GM13977 (cell line): ENCODE measurements around the gene CITED4.
A peak's percentile ranks its signal among the peaks of the same experiment; 100 is the strongest.

Experiments
- DNase-seq: peaks from one replicate; pipeline ENCODE4 v3.0.0; 2012; ENCODE audit warnings: low spot score
- CTCF ChIP-seq: IDR thresholded peaks from 2 replicates; pipeline ENCODE4 v1.5.1; 2012; ENCODE audit warnings: mild to moderate bottlenecking, control low read depth; ENCODE audit not compliant: insufficient read depth; ENCODE audit errors: extremely low read depth, missing control alignments
- in situ Hi-C: fragments of 300-500 bp; cut with MboI; formaldehyde crosslinking; loops from one replicate; pipeline ENCODE4 v1.12.0; 2022; ENCODE audit warnings: low sequenced_read_pairs, low pct_unique_long_range_greater_than_20kb, mixed read lengths, inconsistent platforms; ENCODE audit not compliant: unreplicated experiment

The CITED4 gene

DNA sequence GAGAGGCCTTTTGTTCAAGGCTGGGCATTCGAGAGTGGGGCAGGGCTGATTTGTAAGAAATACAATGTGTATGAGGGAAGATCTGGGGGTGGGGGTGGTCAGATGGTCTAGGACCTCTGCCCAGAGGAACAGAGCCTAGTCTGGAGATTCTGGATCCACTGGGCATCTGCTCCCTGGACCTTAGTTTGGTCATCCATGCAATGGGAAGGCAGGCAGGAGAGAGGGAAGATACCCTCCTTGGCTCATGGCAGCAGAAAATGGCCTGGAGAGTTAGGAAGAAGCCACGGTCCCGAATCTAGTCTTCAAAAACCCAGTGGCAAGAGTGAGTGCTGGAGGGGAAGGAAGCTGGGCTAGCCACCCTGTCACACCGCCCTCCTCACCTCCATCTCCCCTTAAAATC is 38.8 kb downstream of the CITED4 start:
- DNase-seq = no peak

DNA sequence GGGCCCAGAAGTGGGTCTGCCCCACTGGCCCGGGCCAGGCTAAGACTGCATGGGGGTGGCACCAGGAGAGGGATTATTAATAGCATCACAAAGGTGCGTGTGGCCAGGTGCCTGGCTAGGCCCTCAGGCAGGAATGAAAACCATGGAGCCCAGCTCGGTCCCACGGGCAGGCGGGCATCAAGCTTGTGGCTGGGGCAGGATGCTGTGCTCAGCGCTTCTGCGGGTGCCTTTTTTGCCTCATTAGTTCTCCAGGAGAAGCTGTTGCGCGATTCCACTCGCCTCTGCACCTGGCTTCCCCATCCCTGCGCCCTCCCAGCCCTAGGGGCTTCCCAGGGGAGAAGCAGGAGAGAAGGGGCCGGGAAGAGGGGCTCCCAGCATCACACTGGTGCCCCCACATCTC is 39.3 kb downstream of the CITED4 start:
- DNase-seq = no peak
- in situ Hi-C loops = no loop called here
- TF ChIP-seq CTCF = no peak

More for the DNA sequence above, 38.8 kb downstream of the CITED4 start:
- in situ Hi-C loops = no loop called here
- TF ChIP-seq CTCF = no peak

DNA sequence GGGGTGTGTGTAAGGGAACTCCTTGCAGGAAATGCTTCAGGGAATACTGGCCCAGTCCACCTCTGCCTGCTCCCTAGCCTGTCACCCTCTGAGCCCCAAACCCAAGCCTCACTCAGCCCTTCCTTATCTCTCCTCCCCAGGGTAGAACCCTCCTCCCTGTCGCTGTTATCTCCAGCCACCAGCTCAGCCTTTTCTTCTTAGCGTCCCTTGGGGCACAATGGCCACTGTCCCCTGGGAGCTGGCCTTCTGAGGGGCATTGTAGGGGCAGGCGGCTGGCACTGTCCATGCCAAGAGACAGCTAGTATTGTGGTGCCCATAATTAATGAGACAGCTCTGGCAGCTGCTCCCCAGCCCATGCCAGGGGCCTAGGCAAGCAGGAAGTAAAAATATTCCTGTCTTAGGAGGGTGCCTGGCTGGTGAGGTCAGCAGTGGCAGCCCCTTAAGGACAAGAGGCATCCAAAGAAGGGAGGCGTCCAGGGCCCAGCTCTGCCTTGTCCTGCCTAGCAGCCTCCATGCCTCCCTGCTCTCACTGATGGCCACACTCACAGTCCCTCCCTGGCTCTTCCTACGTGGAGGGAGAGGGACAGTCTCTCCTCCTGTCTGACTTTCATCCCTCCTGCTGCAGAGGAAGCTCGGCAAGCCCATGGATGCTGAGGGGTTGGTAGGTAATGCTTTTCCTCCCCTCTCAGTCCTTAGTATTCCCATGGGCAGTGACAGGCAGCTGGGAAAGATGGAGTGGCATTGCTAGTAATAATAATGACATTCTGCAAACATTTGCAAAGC is 41.1 kb downstream of the CITED4 start:
- no peak for DNase-seq
- in situ Hi-C loops = no loop called here
- no peak for TF ChIP-seq CTCF

GRCh38 chr1:40820251-40820797 is 41.8 kb downstream of the CITED4 start:
- in situ Hi-C loops = no loop called here
- DNase-seq = no peak
- TF ChIP-seq CTCF = no peak

DNA sequence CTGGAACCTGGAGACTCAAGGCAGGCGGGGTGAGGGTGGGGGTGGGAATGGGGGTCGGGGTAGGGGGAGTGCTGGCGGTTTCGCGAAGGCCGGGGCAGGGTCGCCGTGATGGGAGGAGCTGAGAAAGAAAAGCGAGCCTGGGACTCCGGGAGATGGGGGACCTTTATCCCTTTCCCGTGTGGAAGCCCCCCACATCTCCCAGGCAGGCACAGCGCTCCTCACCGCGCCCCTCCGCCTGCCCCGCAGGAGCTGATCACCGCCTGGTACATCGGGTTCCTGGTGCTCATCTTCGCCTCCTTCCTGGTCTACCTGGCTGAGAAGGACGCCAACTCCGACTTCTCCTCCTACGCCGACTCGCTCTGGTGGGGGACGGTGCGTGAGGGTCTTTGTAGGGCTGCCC is 43.1 kb downstream of the CITED4 start:
- no peak for DNase-seq
- in situ Hi-C loops = no loop called here
- TF ChIP-seq CTCF = no peak

DNA sequence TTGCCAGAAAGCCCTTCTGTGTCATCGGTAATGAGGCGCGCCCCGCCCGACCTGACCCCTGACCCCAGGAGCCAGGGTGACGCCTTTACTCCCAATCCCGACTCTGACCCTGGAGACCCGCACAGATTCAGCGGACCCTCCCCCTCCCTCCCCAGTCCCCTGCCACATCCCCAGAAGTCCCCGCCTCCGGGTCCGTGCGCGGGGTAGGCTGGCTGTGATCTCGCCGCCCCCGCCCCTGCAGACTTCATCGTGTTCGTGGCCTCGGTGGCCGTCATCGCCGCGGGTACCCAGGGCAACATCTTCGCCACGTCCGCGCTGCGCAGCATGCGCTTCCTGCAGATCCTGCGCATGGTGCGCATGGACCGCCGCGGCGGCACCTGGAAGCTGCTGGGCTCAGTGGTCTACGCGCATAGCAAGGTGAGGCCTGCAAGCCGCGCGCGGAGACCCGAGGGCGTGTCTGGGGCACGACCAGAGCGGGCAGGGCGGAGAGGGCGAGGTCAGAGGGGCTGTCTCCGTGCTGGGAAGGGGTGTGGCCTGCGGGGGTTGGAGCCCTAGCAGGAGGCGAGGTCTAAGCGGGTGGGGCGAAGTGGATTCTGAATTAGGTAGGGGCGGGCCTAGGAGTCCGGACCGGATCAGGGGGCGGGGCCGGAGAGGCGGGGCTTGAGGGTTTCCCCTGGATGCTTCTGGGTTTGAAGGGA is 43.8 kb downstream of the CITED4 start:
- TF ChIP-seq CTCF = no peak

More for the DNA sequence above, 43.8 kb downstream of the CITED4 start:
- peak; percentile 88 for DNase-seq
- in situ Hi-C loops = no loop called here
